Transverse colon (tissue), 3 donors: ENCODE results near the gene NEUROD2.

Experiments used
- CTCF ChIP-seq, 5 experiments: fragments of 200-600 bp in 3 of 5; fragments of 450-650 bp in 2 of 5; sonication (generic) in 3 of 5; IDR thresholded peaks; 1 replicate in 2 of 5; 2 replicates in 3 of 5; pipeline ENCODE4 v1.5.1; 2016 to 2017; ENCODE audit warnings: antibody characterized with exemption in 5 of 5, inconsistent platforms in 3 of 5, mild to moderate bottlenecking in 2 of 5, moderate library complexity in 1 of 5
- EP300 ChIP-seq: sonication (generic); formaldehyde crosslinking; IDR thresholded peaks from one replicate; pipeline ENCODE4 v1.6.1; 2017; ENCODE audit warnings: antibody characterized with exemption, low read depth
- POLR2A ChIP-seq: fragments of 450-650 bp; IDR thresholded peaks from one replicate; pipeline ENCODE4 v1.6.1; 2016; ENCODE audit warnings: antibody characterized with exemption, mild to moderate bottlenecking, moderate library complexity

- TF ChIP-seq POLR2A (no peak), CTCF (IDR thresholded peaks at IDR 0.05) (no peak), EP300 (no peak)
These were observed 45.6 kb upstream of the NEUROD2 start for GRCh38 chr17:39653316-39653661.
